NCI-H82 (cell line): ENCODE data around the gene CDKL1.
A peak's percentile ranks its signal among the peaks of the same experiment; 100 is the strongest.
"Not testable (repeated sequence)": the region's sequence is repeated elsewhere in the genome, so short reads cannot be mapped to it uniquely, and the experiment has no call there.

Source experiments
- DNase-seq: peaks from one replicate; lab custom pipeline; 2025; lab: John Stamatoyannopoulos, UW

CDKL1 gene

GRCh38 chr14:50331596-50331995 is 65.1 kb downstream of the CDKL1 start:
- DNase-seq: no peak

- peak; percentile 81 for DNase-seq
Observed at GRCh38 chr14:50321009-50321660, 75.5 kb downstream of the CDKL1 start.

DNA sequence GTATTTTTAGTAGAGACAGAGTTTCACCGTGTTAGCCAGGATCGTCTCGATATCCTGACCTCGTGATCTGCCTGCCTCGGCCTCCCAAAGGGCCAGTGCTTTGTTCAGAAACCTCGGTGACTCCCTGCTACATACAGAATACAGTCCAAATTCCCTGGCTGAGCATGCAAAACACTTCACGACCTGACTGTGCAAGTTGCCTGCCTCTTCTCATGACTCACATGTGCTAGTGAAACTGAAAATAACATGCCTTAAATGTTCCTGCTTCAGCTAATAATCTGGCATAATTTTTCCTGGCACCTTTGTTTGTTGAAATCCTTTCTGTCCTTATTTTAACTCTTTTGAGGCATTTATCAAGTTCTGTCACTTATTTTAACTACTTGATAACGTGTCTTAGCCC is 76.4 kb downstream of the CDKL1 start:
- DNase-seq: no peak

- no peak for DNase-seq
Observed at GRCh38 chr14:50319721-50320120, 77.0 kb downstream of the CDKL1 start.

- DNase-seq: no peak
Observed at GRCh38 chr14:50319293-50319692, 77.4 kb downstream of the CDKL1 start.

DNA sequence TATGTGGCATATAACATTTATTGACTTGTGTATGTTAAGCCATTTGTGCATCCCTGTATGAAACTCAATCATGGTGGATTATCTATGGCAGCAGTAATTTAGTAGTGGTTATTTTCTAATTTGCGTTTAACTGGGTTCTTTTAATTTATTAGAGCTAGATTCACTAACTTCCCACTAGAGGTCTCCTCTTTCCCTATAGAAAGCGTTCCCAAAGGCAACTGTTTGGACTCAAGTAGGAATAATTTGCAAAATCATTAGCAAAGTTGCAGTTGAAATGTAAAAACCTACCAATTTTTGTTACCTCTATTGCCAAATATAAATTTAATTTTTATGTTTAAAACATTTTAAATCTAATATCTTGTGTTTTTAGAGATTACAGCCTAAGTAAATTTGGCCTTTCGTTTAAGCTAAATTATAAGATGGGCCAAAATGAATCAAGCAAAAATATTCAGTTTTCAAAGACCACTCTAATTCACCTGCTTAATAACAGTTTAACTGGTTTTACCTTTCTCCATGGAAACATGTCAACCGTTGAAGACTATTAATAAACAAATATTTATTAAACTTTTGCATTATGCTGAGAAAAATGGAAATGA is 78.6 kb downstream of the CDKL1 start:
- peak; percentile 14 for DNase-seq

- not testable (repeated sequence) for DNase-seq
Observed at GRCh38 chr14:50314098-50314497, 82.6 kb downstream of the CDKL1 start.

DNA sequence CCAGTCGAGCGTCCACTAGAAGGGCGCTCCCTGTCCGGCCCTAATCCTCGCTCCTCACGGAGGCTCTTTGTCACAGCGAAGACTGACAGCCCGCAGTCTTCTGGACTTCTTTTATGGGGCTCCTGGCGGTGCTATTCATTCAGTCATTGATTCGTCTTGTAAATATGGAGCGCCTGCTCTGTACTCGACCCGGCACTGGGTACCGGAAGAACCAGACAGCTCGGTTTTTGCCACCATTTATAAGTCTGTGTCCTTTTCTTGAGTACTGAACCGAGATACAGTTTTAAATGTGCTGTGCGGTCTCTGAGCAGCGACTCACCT is 84.0 kb downstream of the CDKL1 start:
- no peak for DNase-seq

DNA sequence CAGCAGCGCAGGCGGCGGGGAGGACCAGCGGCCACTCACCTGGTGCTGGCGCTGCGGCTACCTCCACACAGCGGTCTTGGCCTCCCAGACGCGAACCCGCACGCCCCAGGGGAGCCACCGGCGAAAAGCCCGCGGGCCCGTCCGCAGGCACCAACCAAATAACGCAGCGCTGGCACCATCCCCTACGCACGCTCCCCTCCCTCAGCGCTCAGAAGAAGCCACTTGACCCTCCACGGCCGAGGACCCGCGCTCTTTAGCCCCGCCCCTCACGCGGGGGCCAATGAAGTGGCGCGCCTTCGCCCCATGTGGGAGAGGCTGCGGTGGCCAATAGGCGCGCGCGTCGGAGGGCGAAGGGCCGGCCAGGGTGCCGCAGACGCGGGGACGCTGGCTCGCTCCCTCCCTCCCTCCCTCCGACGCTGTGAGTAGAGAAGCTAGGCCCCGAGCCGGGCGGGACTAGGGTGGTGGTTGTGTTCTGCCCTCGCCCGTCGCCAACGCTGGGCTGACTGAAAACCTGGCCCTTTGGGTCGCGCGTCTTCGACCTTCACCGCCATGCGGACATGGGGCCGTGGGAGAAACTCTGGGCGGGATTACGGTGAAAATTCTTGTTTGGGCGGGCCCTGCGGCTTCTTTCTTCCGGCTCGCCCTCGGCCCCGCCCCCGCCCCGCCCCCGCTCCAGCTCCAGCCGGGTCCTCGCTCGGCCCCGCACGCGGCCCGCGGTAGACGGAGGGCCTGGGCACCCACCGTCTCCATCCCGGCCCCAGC is 84.5 kb downstream of the CDKL1 start, which contains the start of the genes DMAC2L and L2HGDH:
Gene DMAC2L, plus strand, starts transcription at position 353 of the 762 bp plus-strand sequence. CDS start 9,164 bp downstream, outside the sequence.
Gene L2HGDH, minus strand, starts transcription at position 258 of the 762 bp plus-strand sequence. Its CDS starts 79 bp downstream, at position 179.
- peak; percentile 96 for DNase-seq

DNA sequence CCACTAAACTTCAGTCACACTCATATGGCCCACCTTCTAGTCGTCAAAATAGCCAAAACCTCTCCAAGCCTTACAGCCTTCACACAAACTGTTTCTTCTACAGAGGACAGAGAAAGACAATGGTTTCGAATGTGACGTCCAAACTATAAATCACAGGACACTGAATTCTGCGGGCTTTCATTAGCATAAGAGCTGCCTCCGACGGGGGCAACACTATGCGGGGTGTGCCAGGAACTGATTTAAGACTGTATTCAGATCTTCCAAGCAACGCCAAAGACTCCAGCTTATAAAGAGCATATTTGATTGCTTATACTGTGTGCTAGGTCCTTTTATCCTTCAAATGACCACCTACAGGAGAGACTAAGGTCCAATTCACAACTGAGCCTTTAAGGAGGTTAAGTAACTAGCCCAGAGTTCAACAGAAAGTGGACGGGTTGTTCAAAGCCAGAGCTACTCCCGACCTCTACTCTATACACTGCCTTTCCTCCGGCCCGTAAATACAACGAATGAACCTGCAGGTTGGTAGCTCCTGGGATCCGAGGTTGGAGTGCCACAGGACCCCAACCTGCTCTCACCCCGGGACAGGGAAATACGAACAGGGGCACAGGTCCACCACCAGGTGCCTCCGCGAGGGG is 85.2 kb downstream of the CDKL1 start:
- peak; percentile 60 for DNase-seq

GRCh38 chr14:50310445-50310844 is 86.2 kb downstream of the CDKL1 start:
- no peak for DNase-seq

- no peak for DNase-seq
Observed at GRCh38 chr14:50308363-50308915, 88.2 kb downstream of the CDKL1 start.

GRCh38 chr14:50303744-50304471 is 92.8 kb downstream of the CDKL1 start:
- DNase-seq: no peak

DNA sequence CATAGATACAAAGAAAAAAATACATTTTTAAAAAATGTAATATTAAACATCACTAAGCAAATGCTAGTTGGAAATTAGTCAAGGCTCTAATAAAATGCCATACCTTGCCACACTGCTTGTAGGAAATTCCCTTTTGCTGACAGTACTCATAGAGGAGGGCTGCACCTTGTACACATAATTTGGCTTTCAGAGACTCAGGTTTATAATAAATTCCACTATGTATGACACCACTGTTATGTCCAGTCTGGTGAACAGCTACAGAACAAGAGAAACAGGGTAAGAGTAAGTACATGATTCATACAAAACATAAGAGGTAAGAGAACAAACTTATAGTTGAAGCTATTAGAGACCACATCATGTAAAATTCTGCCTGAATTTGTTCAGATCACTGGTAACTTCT is 94.8 kb downstream of the CDKL1 start:
- no peak for DNase-seq

DNA sequence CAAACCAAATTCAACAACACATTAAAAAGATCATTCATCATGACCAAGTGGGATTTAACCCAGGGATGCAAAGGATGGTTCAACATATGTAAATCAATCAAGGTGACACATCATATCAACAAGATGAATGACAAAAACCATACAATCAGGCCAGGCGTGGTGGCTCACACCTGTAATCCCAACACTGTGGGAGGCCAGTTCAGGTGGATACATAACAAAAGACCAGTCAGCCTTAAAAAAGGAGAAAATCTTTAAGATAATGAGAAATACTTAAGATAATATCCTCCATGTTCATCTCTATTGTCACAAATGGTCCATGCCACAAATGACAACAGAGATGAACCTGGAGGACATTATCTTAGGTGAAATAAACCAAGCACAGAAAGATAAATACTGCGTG is 97.1 kb downstream of the CDKL1 start:
- DNase-seq: no peak

DNA sequence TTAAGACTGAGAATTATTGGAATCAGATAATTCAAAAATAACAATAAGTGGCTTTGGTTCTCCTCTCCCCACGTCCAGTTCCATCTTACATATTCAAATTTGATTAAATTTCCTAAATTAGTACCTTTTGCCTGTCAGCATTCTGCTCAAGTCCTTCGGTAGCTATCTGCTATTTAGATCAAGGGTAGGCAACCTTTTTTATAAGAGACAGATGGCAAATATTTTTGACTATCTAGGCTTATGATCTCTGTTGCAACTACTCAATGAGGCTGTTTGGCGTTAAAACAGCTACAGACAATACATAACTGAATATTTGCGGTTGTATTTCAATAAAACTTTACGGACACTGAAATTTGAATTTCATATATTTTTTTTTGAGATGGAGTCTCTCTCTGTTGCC is 106.4 kb downstream of the CDKL1 start:
- DNase-seq: no peak

GRCh38 chr14:50288146-50288545 is 108.5 kb downstream of the CDKL1 start:
- no peak for DNase-seq

DNA sequence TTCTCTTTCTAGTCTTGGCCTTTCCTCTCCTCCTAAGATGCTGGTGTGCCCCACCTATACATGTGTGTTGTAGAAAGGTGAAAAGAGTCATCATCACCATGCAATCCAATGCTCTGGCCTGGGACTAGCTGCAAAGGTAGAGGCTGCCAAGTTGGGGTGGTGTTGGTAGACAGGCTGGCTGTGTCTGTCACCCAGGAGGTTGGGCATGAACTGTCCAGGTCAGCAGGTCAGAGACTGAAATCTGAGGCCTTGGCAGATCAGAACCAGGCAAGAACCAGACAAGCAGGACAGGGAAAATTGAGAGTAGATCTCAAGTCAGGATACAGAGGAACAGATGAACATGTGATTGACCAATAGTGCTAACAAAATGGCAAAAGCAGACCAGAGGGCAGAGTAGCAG is 110.8 kb downstream of the CDKL1 start:
- DNase-seq: no peak
